ENCODE measurements around the gene EFNA1. TPM values are rescaled to one million over a fixed set of nuclear protein-coding genes. Genes with fewer than 3 reads are reported as not detected.

The EFNA1 gene
- total and polyA plus RNA-seq, 10 donors: 3.7 to 19.4 (median 9.1) TPM

GRCh38 chr1:155170806-155171205, 43.1 kb downstream of the EFNA1 start:
- peak; percentile 24 for DNase-seq
- intact Hi-C loops (cut with DNase I; ENCODE audit: low total_unique reads): loop anchor here (10.0 kb wide), 1 partner anchor 54 kb away; no protein-coding TSS in a partner anchor

GRCh38 chr1:155171836-155172731, 44.4 kb downstream of the EFNA1 start:
- peaks cover 0 to 31% (median 17%) of the 10 kb centered on the region in 6 donors for H3K36me3 ChIP-seq
- no peaks in the 10 kb centered on the region for H3K9me3 ChIP-seq
- DNase-seq: peak; percentile 17
- peak overlapping the region; percentile 82 to 97 (median 96) for H3K27ac ChIP-seq
- TF ChIP-seq POLR2AphosphoS5 (IDR thresholded peaks at IDR 0.05) (no peak), POLR2A (IDR thresholded peaks at IDR 0.05) (no peak), CTCF (IDR thresholded peaks at IDR 0.05 in 8 of 11, conservative IDR thresholded peaks at IDR 0.05 in 3 of 11) (no peak)
- intact Hi-C loops (cut with DNase I; ENCODE audit: low total_unique reads): loop anchor here (10.0 kb wide), 1 partner anchor 53 kb away; no protein-coding TSS in a partner anchor
- H3K4me3 ChIP-seq: peak overlapping the region; percentile 64 to 88 (median 79)
- peaks cover 0 to 25% (median 15%) of the 10 kb centered on the region in 7 donors for H3K27me3 ChIP-seq (replicated peaks in 1 of 7)
- peaks cover 21 to 71% (median 55%) of the 10 kb centered on the region in 6 donors for H3K4me1 ChIP-seq
- WGBS, 5 donors: 43 to 53% (median 49%) methylated on average over 8 of the region's 8 CpGs

More at GRCh38 chr1:155170806-155171205, 43.1 kb downstream of the EFNA1 start:
- Histone ChIP-seq H3K4me1 (peaks cover 21 to 71% (median 56%) of the 10 kb centered on the region in 6 donors), H3K9me3 (no peaks in the 10 kb centered on the region), H3K27me3 (replicated peaks in 1 of 7) (peaks cover 0 to 24% (median 15%) of the 10 kb centered on the region in 7 donors), H3K27ac (no peak overlapping the region), H3K4me3 (no peak overlapping the region), H3K36me3 (peaks cover 0 to 31% (median 17%) of the 10 kb centered on the region in 6 donors)
- WGBS, 5 donors: 92 to 97% (median 94%) methylated on average over 7 of the region's 7 CpGs
- TF ChIP-seq CTCF (IDR thresholded peaks at IDR 0.05 in 8 of 11, conservative IDR thresholded peaks at IDR 0.05 in 3 of 11): no peak
- TF ChIP-seq POLR2A (IDR thresholded peaks at IDR 0.05): no peak
- TF ChIP-seq POLR2AphosphoS5 (IDR thresholded peaks at IDR 0.05): no peak

- intact Hi-C loops (cut with DNase I; ENCODE audit: low total_unique reads): loop anchor here (10.0 kb wide), 1 partner anchor 52 kb away; no protein-coding TSS in a partner anchor
- TF ChIP-seq POLR2AphosphoS5 (IDR thresholded peaks at IDR 0.05) (peak; percentile 90 to 92 (median 90)), CTCF (IDR thresholded peaks at IDR 0.05 in 8 of 11, conservative IDR thresholded peaks at IDR 0.05 in 3 of 11) (peak; percentile 88 to 98 (median 97)), POLR2A (IDR thresholded peaks at IDR 0.05) (peak in 1 of 3 donors; percentile 31)
- H3K4me3 ChIP-seq: peak within 1 kb of the TSS; percentile 64 to 88 (median 79)
- DNase-seq: peak; percentile 99
- H3K27ac ChIP-seq: peak within 1 kb of the TSS; percentile 82 to 97 (median 96)
- 0 to 1% (median 1%) methylated on average over 27 to 57 of the region's 57 CpGs for whole genome bisulfite sequencing, 5 donors
- peaks cover 0 to 31% (median 17%) of the 10 kb centered on the region in 6 donors for H3K36me3 ChIP-seq
- H3K4me1 ChIP-seq: peaks cover 13 to 71% (median 49%) of the 10 kb centered on the region in 6 donors
- peaks cover 0 to 25% (median 15%) of the 10 kb centered on the region in 7 donors for H3K27me3 ChIP-seq (replicated peaks in 1 of 7)
- H3K9me3 ChIP-seq: no peaks in the 10 kb centered on the region
Observed at GRCh38 chr1:155172732-155173477, 45.2 kb downstream of the EFNA1 start, which contains the start of gene KRTCAP2. Gene KRTCAP2, minus strand, starts transcription at chr1:155173304. Its CDS starts 80 bp downstream, at chr1:155173224.
